Erythroblast (primary cell): ENCODE measurements around the gene CARD8.
"Not testable (repeated sequence)": the region's sequence is repeated elsewhere in the genome, so short reads cannot be mapped to it uniquely, and the experiment has no call there.

ENCODE experiments used
- DNase-seq, 2 experiments: peaks; one replicate each; lab custom pipeline; 2025; lab: John Stamatoyannopoulos, UW
- GATA1 ChIP-seq: IDR thresholded peaks from 2 replicates; pipeline ENCODE4 v1.6.1; 2011; ENCODE audit warnings: low read depth, mild to moderate bottlenecking, control low read depth, low read length, moderate library complexity
- POLR2A ChIP-seq: IDR thresholded peaks from 2 replicates; pipeline ENCODE4 v1.6.1; 2011; ENCODE audit warnings: mild to moderate bottlenecking, low read length

The CARD8 gene

GRCh38 chr19:48279747-48280146 is 24.0 kb upstream of the CARD8 start:
- TF ChIP-seq GATA1, result no peak
- TF ChIP-seq POLR2A, result no peak
- no peak for DNase-seq

GRCh38 chr19:48274938-48275337 is 19.2 kb upstream of the CARD8 start:
- no peak for DNase-seq
- no peak for TF ChIP-seq GATA1
- no peak for TF ChIP-seq POLR2A

- DNase-seq, result no peak
- TF ChIP-seq GATA1, result no peak
- TF ChIP-seq POLR2A, result no peak
Observed at GRCh38 chr19:48274173-48274572, 18.5 kb upstream of the CARD8 start.

- peak; percentile 17 to 26 for DNase-seq
- no peak for TF ChIP-seq GATA1
- TF ChIP-seq POLR2A, result no peak
Observed at GRCh38 chr19:48271531-48272151, 15.9 kb upstream of the CARD8 start.

- not testable (repeated sequence) for DNase-seq
Observed at GRCh38 chr19:48269617-48270026, 13.9 kb upstream of the CARD8 start.

GRCh38 chr19:48265326-48265725 is 9.6 kb upstream of the CARD8 start:
- DNase-seq, result not testable (repeated sequence)

- DNase-seq, result not testable (repeated sequence)
Observed at GRCh38 chr19:48260359-48260714, 4.6 kb upstream of the CARD8 start.

GRCh38 chr19:48258992-48259391 is 3.3 kb upstream of the CARD8 start:
- peak; percentile 48 to 56 for DNase-seq

- TF ChIP-seq POLR2A (no peak), GATA1 (no peak)
- peak; percentile 48 to 50 for DNase-seq
Observed at GRCh38 chr19:48258350-48258749, 2.6 kb upstream of the CARD8 start.

GRCh38 chr19:48254529-48254970 is 1.2 kb downstream of the CARD8 start:
- DNase-seq, result peak in 1 of 2 experiments; percentile 18
- TF ChIP-seq POLR2A, result no peak
- no peak for TF ChIP-seq GATA1

GRCh38 chr19:48253999-48254398 is 1.7 kb downstream of the CARD8 start:
- no peak for TF ChIP-seq POLR2A
- TF ChIP-seq GATA1, result no peak
- DNase-seq, result no peak

GRCh38 chr19:48252609-48253008 is 3.1 kb downstream of the CARD8 start:
- DNase-seq, result peak; percentile 14 to 22
- TF ChIP-seq GATA1 (no peak), POLR2A (no peak)

- TF ChIP-seq GATA1 (no peak), POLR2A (no peak)
Observed at GRCh38 chr19:48250290-48251025, 5.3 kb downstream of the CARD8 start.

GRCh38 chr19:48249502-48250014 is 6.2 kb downstream of the CARD8 start:
- peak; percentile 72 to 76 for DNase-seq
- no peak for TF ChIP-seq GATA1
- peak; percentile 52 for TF ChIP-seq POLR2A

More at GRCh38 chr19:48250290-48251025, 5.3 kb downstream of the CARD8 start:
- no peak for DNase-seq
